T-helper 22 cell (primary cell): ENCODE results near the gene CSNK1D.
A peak's percentile ranks its signal among the peaks of the same experiment; 100 is the strongest.

Experiments
- DNase-seq: peaks from one replicate; pipeline ENCODE4 v3.0.0-alpha.2; 2020; ENCODE audit warnings: low read depth

CSNK1D gene

GRCh38 chr17:82295472-82295814 is 21.9 kb upstream of the CSNK1D start:
- DNase-seq: no peak

DNA sequence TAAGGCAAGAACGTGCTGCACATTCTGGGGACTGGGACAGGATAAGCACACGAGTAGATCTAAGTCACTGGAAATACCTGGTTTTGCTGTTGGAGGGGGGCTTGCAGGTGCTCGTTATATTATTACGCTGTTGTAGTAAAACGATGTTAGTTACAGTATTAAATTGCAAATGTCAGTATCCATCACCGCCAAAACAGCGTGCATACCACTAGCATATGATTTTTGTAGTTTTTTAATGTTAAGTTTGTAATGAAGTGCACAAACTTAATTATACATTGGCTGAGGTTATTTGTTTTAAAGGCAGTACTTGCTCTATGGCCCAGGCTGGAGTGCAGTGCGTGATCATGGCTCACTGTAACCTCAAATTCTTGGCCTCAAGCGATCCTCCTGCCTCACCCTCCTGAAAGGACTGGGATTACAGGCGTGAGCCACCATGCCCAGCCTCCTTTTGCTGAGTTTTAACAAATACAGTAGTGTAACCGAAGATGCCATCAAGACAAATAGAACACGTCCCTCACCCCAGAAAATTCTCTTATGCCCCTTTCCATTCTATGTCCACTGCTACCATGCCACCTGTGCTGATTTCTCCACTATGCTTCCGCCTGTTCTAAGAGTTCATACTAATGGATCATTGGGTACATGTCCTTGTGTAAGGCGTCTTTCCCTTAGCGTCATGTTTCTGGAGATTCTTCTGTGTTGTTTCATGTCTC is 20.7 kb upstream of the CSNK1D start:
- no peak for DNase-seq

DNA sequence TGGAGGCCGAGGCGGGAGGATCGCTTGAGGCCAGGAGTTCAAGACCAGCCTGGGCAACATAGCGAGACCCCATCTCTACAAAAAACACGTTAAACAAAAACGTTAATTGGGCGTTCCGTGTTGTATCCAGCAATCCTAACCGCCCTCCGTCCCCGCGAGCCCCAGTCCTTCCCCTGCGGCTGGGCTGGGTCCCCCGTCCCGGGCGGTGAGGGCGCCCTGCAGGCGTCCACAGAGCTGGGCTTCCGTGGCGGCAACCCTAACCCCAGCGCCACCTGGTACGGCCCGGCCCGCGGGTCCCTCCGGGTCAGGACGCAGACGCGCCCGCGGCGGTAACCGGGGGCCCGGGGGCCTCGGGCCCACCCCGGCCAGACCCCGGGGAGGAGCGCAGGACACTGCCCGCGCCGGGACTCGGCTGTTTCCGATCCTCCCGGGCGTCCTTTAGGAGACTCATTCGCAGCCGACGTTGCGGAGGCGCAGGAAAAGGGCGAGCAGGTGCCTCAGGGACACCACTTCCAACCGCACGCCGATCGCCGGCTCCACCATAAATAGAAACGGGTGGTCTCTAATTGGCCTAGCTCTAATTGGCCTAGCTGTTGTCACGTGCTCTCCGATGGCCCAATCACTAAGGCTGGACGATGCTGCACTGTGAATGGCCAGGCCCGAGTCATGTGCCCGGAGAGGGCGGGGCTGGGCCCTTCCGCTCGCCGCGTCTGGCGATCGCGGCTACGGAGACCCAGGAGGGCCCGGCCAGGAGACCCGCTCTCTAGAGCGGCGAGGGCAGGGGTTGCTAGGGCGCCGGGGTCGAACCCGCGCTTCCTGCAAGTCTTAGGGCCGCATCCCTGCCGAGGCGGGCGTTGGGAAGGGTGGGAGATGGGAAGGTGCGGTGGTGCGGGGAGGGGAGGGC is 19.0 kb upstream of the CSNK1D start:
- peak; percentile 88 for DNase-seq

DNA sequence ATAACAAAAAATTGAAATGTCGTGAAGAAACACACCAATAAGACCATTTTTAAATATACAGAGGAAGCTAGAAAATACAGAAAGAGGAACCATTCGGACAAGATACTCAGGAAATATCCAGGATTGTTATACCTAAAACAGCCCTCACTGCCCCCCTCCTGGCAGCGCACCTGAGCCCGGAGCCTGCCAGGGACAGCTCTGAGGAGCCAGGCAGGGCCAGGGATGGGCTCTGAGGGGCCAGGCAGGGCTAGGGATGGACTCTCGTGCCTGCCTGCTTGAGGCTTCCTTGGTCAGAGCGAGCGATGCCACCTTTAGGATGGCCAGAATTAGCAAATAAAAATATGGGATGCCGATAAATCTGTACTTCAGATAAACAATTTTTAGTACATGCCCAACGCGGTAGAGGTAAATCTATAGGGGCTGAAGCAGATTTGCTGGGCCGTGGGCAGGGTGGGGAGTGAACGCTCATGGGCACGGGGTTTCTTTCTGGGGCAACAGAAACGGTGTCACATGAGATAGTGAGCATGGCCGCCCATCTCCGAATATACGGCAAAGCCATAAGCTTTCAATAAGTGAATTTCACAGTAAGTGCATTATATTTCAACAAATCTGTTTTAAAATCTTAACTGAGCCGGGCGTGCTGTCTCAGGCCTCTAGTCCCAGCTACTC is 18.2 kb upstream of the CSNK1D start:
- DNase-seq: no peak

DNA sequence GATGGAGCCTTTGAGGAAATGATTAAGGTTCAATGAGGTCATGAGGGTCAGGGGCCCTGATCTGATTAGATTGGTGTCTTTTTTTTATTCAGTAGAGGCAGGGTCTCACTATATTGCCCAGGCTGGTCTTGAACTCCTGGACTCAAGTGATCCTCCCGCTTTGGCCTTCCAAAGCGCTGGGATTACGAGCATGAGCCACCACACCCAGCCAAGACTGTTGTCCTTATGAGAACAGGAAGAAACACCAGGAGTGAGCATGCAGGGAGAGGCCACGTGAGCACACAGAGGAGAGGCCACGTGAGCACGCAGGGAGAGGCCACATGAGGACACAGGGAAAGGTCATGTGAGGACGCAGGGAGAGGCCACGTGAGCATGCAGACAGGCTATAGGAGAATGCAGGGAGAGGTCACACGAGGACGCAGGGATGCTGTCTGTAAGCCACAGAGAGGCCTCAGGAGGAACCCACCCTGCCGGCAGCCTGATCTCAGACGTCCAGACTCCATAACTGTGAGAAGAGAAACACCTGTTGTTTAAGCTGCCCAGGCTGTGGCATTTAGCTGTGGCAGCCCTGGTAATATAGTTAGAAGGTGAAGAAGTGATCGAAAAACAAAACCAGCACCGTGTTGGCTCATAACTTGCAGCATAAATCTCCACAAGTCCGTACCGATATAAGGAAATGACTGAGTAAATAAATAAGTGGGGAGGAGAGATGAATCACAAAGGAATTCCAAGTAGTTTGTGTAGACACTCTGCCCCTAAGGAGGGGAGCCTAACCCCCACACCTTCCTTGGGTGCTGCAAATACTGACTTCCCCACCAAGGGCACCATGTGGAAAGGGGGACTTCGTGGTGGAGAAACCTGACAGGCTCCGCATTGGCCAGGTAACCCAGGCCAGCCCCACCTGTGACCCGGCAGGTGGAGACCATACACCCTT is 14.6 kb upstream of the CSNK1D start:
- no peak for DNase-seq

GRCh38 chr17:82287013-82287867 is 13.7 kb upstream of the CSNK1D start:
- no peak for DNase-seq

GRCh38 chr17:82285141-82285540 is 11.6 kb upstream of the CSNK1D start:
- no peak for DNase-seq

DNA sequence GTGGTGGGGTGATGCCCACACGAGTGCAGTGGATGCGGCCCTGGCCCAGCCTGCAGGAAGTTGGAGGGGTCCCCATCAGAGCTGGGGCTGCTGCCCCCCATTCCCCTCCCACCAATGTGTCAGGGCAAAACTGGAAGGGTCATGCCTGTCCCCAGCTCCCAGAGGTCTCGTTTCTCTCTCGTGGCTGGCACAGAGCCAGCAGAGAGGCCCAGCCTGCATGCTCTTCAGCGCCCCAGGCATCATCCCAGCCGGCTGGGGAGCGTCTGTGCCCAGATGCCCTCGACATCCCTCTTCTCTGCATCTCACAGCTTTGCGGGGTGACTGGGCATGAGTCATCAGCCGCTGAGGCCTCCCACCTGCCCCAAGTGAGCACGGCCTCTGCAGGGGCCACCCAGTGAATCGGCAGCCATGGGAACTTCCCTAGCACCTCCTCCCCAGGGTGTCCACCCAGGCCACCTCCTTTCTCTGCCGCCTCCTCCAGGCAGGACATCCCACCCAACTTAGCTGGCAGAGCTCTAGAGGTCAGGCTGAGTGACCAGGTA is 9.8 kb upstream of the CSNK1D start:
- no peak for DNase-seq

GRCh38 chr17:82282239-82283207 is 9.0 kb upstream of the CSNK1D start:
- DNase-seq: no peak

- DNase-seq: no peak
These were observed 8.2 kb upstream of the CSNK1D start for GRCh38 chr17:82281502-82282238.

GRCh38 chr17:82281076-82281475 is 7.6 kb upstream of the CSNK1D start:
- no peak for DNase-seq

- DNase-seq: no peak
These were observed 7.0 kb upstream of the CSNK1D start for GRCh38 chr17:82280537-82280936.

DNA sequence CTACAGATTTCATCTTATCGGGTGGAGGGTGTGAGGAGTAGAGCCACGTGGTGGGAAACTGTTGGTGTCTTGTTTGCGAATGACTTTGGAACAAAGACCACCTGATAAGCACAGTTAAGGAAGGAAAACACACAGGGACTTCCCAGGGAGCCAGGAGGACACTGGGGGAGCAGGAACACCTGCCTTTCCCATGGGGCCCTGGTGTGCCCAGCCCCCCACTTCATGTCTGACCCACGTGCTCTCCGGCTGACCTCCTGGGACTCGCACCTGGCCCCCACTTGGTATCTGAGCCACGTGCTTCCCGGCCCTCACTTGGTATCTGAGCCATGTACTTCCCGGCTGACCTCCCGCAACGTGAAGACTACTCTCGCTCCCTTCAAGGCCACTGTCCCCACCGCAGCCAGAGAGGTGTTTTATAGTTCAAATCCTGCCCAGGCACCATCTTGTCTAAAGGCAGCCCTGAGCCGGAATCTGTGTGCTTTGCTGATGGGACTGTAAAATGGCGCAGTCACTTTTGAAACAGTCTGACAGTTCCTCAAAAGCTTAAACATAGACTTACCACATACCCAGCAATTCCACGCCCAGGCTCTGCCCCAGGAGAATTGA is 5.4 kb upstream of the CSNK1D start:
- DNase-seq: no peak

DNA sequence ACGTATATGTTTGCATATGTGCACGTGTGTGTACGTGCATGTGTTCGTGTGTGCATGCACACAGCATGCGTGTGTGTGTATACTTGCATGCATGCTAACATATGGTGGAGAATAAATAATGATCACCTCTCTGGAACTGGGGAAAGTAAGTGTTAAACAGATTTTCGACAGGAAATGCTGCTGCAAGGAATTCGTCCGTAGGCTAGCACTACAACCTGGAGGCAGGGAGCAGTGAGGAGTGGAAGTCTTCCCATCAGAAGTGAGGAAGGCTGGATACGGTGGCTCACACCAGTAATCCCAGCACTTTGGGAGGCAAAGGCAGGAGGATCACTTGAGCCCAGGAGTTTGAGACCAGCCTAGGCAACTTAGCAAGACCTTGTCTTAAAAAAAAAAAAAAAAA is 4.8 kb upstream of the CSNK1D start:
- no peak for DNase-seq

DNA sequence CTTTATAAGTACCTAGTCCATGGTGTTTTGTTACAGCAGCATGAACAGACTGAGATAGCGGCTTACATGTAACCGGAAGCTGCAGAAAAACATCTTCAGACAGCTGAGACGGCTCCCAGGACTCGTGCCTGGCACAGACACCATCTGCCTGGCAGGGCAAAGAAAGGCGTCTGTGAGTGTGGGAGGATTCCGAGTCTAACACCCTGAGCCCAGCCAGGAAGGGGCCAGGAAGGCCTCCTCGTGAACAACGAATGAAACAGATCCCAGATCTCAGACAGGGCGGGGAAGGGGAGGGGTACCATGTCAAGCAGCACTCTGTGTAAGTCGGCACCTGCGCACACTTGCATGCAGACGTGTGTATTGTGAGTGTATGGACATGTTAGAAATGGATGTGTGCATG is 4.4 kb upstream of the CSNK1D start:
- no peak for DNase-seq

- no peak for DNase-seq
These were observed 3.4 kb upstream of the CSNK1D start for GRCh38 chr17:82276938-82277337.

GRCh38 chr17:82275326-82275725 is 1.8 kb upstream of the CSNK1D start:
- no peak for DNase-seq
